IMR-90 (cell line): Measurements from ENCODE around the gene PLCD4. TPM values are rescaled to one million over a fixed set of nuclear protein-coding genes. Genes with fewer than 3 reads are reported as not detected.
A peak's percentile ranks its signal among the peaks of the same experiment; 100 is the strongest.

Source experiments
- ATAC-seq: fragments of 200-7000 bp; cut with Tn5 transposase; 2 replicates; pipeline ENCODE4 v1.9.1; 2020; ENCODE audit warnings: low read depth, mild to moderate bottlenecking, moderate library complexity
- BruUV-seq: library from RNA; stranded (reverse); fragments of 400-500 nt; replicated peaks from 2 replicates; lab custom pipeline; 2021; lab: Mats Ljungman, UMichigan
- CTCF ChIA-PET: fragments of 300-600 bp; formaldehyde crosslinking; extraction: SDS; loops from one replicate; lab custom pipeline; 2021; ENCODE audit warnings: antibody characterized with exemption; lab: Yijun Ruan, JAX
- POLR2A ChIA-PET: fragments of 300-600 bp; sonication (Branson Sonifier 250); formaldehyde crosslinking; loops from one replicate; lab custom pipeline; 2022; ENCODE audit warnings: antibody characterized with exemption; ENCODE audit not compliant: unreplicated experiment; lab: Charles Lee
- DNase-seq: peaks from one replicate; pipeline ENCODE4 v3.0.0; 2013
- H2AFZ ChIP-seq: replicated peaks from 2 replicates; pipeline ENCODE3; 2013; ENCODE audit warnings: low read length, mild to moderate bottlenecking; ENCODE audit not compliant: poor library complexity
- H2AK5ac ChIP-seq: 2 replicates; pipeline ENCODE4 v1.6.1; 2013; ENCODE audit warnings: low read depth, low read length, inconsistent platforms
- H2AK9ac ChIP-seq: replicated peaks from 2 replicates; pipeline ENCODE3; 2013; ENCODE audit warnings: mild to moderate bottlenecking, low read depth, low read length, moderate library complexity; ENCODE audit not compliant: poor library complexity
- H2BK120ac ChIP-seq: 2 replicates; pipeline ENCODE4 v1.6.1; 2013; ENCODE audit warnings: low read depth, low read length, inconsistent platforms
- H2BK15ac ChIP-seq: 3 replicates; pipeline ENCODE4 v1.6.1; 2013; ENCODE audit warnings: low read depth, low read length, inconsistent platforms
- H2BK20ac ChIP-seq: 2 replicates; pipeline ENCODE4 v1.6.1; 2013; ENCODE audit warnings: low read depth, mild to moderate bottlenecking, inconsistent platforms, low read length, moderate library complexity
- H2BK5ac ChIP-seq: 2 replicates; pipeline ENCODE4 v1.6.1; 2013; ENCODE audit warnings: mild to moderate bottlenecking, low read depth, low read length, inconsistent platforms; ENCODE audit not compliant: poor library complexity, severe bottlenecking
- H3K14ac ChIP-seq: replicated peaks from 2 replicates; pipeline ENCODE4 v1.6.1; 2013; ENCODE audit warnings: low read depth, low read length, inconsistent platforms
- H3K18ac ChIP-seq: 2 replicates; pipeline ENCODE4 v1.6.1; 2013; ENCODE audit warnings: low read depth, low read length, control low read depth
- H3K23ac ChIP-seq: 2 replicates; pipeline ENCODE4 v1.6.1; 2013; ENCODE audit warnings: low read depth, low read length, inconsistent platforms
- H3K27ac ChIP-seq: 2 replicates; pipeline ENCODE4 v1.5.1; 2013; ENCODE audit warnings: mild to moderate bottlenecking, control low read depth, low read length; ENCODE audit not compliant: insufficient read depth
- H3K27me3 ChIP-seq: 2 replicates; pipeline ENCODE4 v1.6.1; 2013; ENCODE audit warnings: low read length; ENCODE audit not compliant: control insufficient read depth, insufficient read depth
- H3K36me3 ChIP-seq: 2 replicates; pipeline ENCODE4 v1.6.1; 2013; ENCODE audit warnings: low read length, mixed read lengths; ENCODE audit not compliant: control insufficient read depth, insufficient read depth
- H3K4ac ChIP-seq: 2 replicates; pipeline ENCODE4 v1.6.1; 2013; ENCODE audit warnings: low read depth, low read length, inconsistent platforms
- H3K4me1 ChIP-seq: 2 replicates; pipeline ENCODE4 v1.6.1; 2013; ENCODE audit warnings: low read length, mixed read lengths; ENCODE audit not compliant: control insufficient read depth, insufficient read depth
- H3K4me2 ChIP-seq: 2 replicates; pipeline ENCODE4 v1.6.1; 2013; ENCODE audit warnings: low read depth, mild to moderate bottlenecking, control low read depth, low read length, moderate library complexity
- H3K4me3 ChIP-seq: 2 replicates; pipeline ENCODE4 v1.5.1; 2013; ENCODE audit warnings: low read depth, mild to moderate bottlenecking, control low read depth, low read length, moderate library complexity; ENCODE audit not compliant: insufficient read depth
- H3K56ac ChIP-seq: 2 replicates; pipeline ENCODE4 v1.6.1; 2013; ENCODE audit warnings: low read length, inconsistent platforms; ENCODE audit not compliant: insufficient read depth; ENCODE audit errors: extremely low read depth
- H3K79me1 ChIP-seq, 2 experiments: 2 replicates each; pipeline ENCODE4 v1.6.1; 2013; ENCODE audit warnings: low read length in 2 of 2, inconsistent platforms in 1 of 2, low read depth in 1 of 2
- H3K9ac ChIP-seq: 2 replicates; pipeline ENCODE4 v1.6.1; 2013; ENCODE audit warnings: low read depth, low read length, control low read depth
- H3K9me1 ChIP-seq: 2 replicates; pipeline ENCODE4 v1.6.1; 2013; ENCODE audit warnings: low read length, inconsistent platforms; ENCODE audit not compliant: insufficient read depth
- H3K9me3 ChIP-seq: 2 replicates; pipeline ENCODE4 v1.6.1; 2013; ENCODE audit warnings: low read length; ENCODE audit not compliant: control insufficient read depth, insufficient read depth
- H4K20me1 ChIP-seq: 2 replicates; pipeline ENCODE4 v1.6.1; 2013; ENCODE audit warnings: low read length, inconsistent platforms; ENCODE audit not compliant: insufficient read depth
- H4K5ac ChIP-seq: 2 replicates; pipeline ENCODE4 v1.6.1; 2013; ENCODE audit warnings: mild to moderate bottlenecking, low read depth, low read length, control low read depth
- H4K8ac ChIP-seq, 2 experiments: 2 replicates each; pipeline ENCODE4 v1.6.1; 2013; ENCODE audit warnings: low read depth in 2 of 2, low read length in 2 of 2, control low read depth in 1 of 2, inconsistent platforms in 1 of 2
- H4K91ac ChIP-seq: 2 replicates; pipeline ENCODE4 v1.6.1; 2013; ENCODE audit warnings: low read depth, low read length, inconsistent platforms; ENCODE audit not compliant: insufficient read depth
- BHLHE40 ChIP-seq: fragments of 150-350 bp; IDR thresholded peaks from 2 replicates; pipeline ENCODE4 v1.6.1; 2016; ENCODE audit warnings: mild to moderate bottlenecking, low read depth, low read length
- CEBPB ChIP-seq: IDR thresholded peaks from 2 replicates; pipeline ENCODE4 v1.6.1; 2012; ENCODE audit warnings: low read depth, low read length, improper control_type of control experiment
- CHD1 ChIP-seq: IDR thresholded peaks from 2 replicates; pipeline ENCODE4 v1.6.1; 2012; ENCODE audit warnings: low read depth, low read length, improper control_type of control experiment
- FOS ChIP-seq: fragments of 150-350 bp; IDR thresholded peaks from 2 replicates; pipeline ENCODE4 v1.6.1; 2016; ENCODE audit warnings: low read depth, low read length
- MAFK ChIP-seq: IDR thresholded peaks from 2 replicates; pipeline ENCODE4 v1.6.1; 2012; ENCODE audit warnings: low read depth, low read length, improper control_type of control experiment
- MAZ ChIP-seq: IDR thresholded peaks from 2 replicates; pipeline ENCODE4 v1.6.1; 2012; ENCODE audit warnings: low read depth, mild to moderate bottlenecking, low read length, improper control_type of control experiment, moderate library complexity, borderline replicate concordance
- MXI1 ChIP-seq: IDR thresholded peaks from 2 replicates; pipeline ENCODE4 v1.6.1; 2012; ENCODE audit warnings: low read depth, mild to moderate bottlenecking, low read length, moderate library complexity, borderline replicate concordance
- NFE2L2 ChIP-seq: fragments of 150-350 bp; IDR thresholded peaks from 2 replicates; pipeline ENCODE4 v1.6.1; 2016; ENCODE audit warnings: low read depth, mild to moderate bottlenecking, low read length
- POLR2A ChIP-seq: IDR thresholded peaks from 2 replicates; pipeline ENCODE4 v1.6.1; 2012; ENCODE audit warnings: mild to moderate bottlenecking, low read depth, low read length
- RAD21 ChIP-seq: IDR thresholded peaks from 2 replicates; pipeline ENCODE4 v1.6.1; 2012; ENCODE audit warnings: low read length, improper control_type of control experiment
- RCOR1 ChIP-seq: IDR thresholded peaks from 2 replicates; pipeline ENCODE4 v1.6.1; 2012; ENCODE audit warnings: mild to moderate bottlenecking, low read length, improper control_type of control experiment; ENCODE audit not compliant: insufficient replicate concordance
- RFX5 ChIP-seq: IDR thresholded peaks from 2 replicates; pipeline ENCODE4 v1.8.0; 2012; ENCODE audit warnings: low read depth, mild to moderate bottlenecking, low read length, moderate library complexity
- SMC3 ChIP-seq: fragments of 150-350 bp; IDR thresholded peaks from 2 replicates; pipeline ENCODE4 v1.6.1; 2016; ENCODE audit warnings: low read depth, mild to moderate bottlenecking, antibody characterized with exemption, low read length, moderate library complexity
- WGBS, 2 experiments: methylation state at CpG; one replicate each; pipeline versions ENCODE4 v1.1.5 to v1.1.7; 2013; ENCODE audit warnings: missing lambda C conversion rate in 2 of 2; ENCODE audit not compliant: insufficient read length in 1 of 2; ENCODE audit errors: extremely low coverage in 2 of 2; 5-methylcytosine and 5-hydroxymethylcytosine counted together
- dilution Hi-C: fragments of 300-500 bp; cut with HindIII; formaldehyde crosslinking; loops from one replicate; pipeline ENCODE4 v1.14.3; 2018; ENCODE audit warnings: low sequenced_read_pairs; ENCODE audit not compliant: unreplicated experiment
- in situ Hi-C: fragments of 300-500 bp; cut with MboI; formaldehyde crosslinking; loops from 3 replicates; pipeline ENCODE4 v1.14.3; 2019; ENCODE audit warnings: low sequenced_read_pairs, inconsistent platforms, mixed read lengths
- intact Hi-C: fragments of 100-400 bp; cut with micrococcal nuclease; formaldehyde crosslinking; loops from 2 replicates; pipeline ENCODE4 v1.10.0; 2022
- polyA plus RNA-seq, 3 experiments: library from polyadenylated mRNA; depleted of rRNA; stranded (reverse); fragments of >200 nt; gene quantifications; 2 replicates each; pipeline ENCODE4 v1.2.3, GENCODE V29; 2012; ENCODE audit warnings: low replicate concordance in 1 of 3
- total RNA-seq: library from RNA; depleted of rRNA; stranded (reverse); fragments of >200 nt; gene quantifications from 2 replicates; pipeline ENCODE4 v1.2.3, GENCODE V29; 2012
- TF ChIP-seq, protein P1 (sequence below): fragments of 150-350 bp; IDR thresholded peaks from 2 replicates; pipeline ENCODE4 v1.6.1; 2017; ENCODE audit warnings: mild to moderate bottlenecking, antibody characterized with exemption, low read length, low read depth
- TF ChIP-seq, protein P2 (sequence below): fragments of 150-350 bp; IDR thresholded peaks from 2 replicates; pipeline ENCODE4 v1.6.1; 2016; ENCODE audit warnings: low read depth, mild to moderate bottlenecking, low read length, moderate library complexity, borderline replicate concordance

PLCD4 gene
- total and polyA plus RNA-seq, 2 of the 4 experiments (the other 2 are of a cell fraction) = 1.9 to 2.0 TPM

DNA sequence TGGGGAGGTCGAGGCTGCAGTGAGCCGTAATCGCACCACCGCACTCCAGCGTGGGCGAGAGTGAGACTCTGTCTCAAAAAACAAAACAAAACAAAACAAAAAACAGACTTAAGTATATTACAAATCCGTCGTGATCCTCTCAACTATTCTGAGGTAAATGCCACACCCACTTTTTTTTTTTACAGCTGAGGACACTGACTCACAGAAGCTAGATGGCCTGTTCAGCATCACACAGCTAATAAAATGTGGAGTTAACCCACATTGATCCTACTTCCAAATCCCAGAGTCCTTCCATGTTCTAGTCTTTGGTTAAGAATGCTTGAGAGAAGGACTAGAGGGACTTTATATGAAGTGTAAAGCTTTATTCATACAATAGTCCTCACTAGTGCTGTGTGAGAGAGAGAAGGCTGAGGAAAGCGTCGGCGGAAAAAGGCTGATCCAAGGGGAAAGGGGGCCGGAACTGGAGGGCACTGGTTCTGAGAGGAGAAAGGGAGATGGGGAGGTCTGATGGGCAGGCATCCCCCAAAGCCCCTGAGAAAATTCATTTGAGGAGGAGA lies 63.5 kb downstream of the PLCD4 start:
- Histone ChIP-seq H3K9me3 (no peaks in the 10 kb centered on the region), H2AK9ac (peak overlapping the region; percentile 74), H3K4me3 (peak overlapping the region; percentile 75), H3K9ac (peak overlapping the region; percentile 87), H3K27me3 (no peaks in the 10 kb centered on the region), H2BK20ac (no peak overlapping the region), H3K4ac (peak overlapping the region; percentile 76), H3K9me1 (no peaks in the 10 kb centered on the region), H3K23ac (0 out of 2 replicates have a peak overlapping the region, but pooled peaks have one; percentile 18), H3K27ac (peak overlapping the region; percentile 81), H4K20me1 (peaks cover 13% of the 10 kb centered on the region; the same call in 1 of the 2 replicates), H3K79me1 (peaks cover 39% of the 10 kb centered on the region in 2 experiments), H3K4me1 (peaks cover 2% of the 10 kb centered on the region; the same call in 1 of the 2 replicates), H3K18ac (no peak overlapping the region), H3K14ac (peak overlapping the region; percentile 85; the same call in 1 of the 2 replicates), H4K91ac (peak overlapping the region; percentile 19; the same call in 1 of the 2 replicates), H4K8ac (peak overlapping the region; percentile 70 to 95), H3K36me3 (peaks cover 18% of the 10 kb centered on the region), H4K5ac (peak overlapping the region; percentile 72), H2AK5ac (peak overlapping the region; percentile 62), H3K56ac (no peak overlapping the region), H2BK120ac (no peak overlapping the region), H3K4me2 (peak overlapping the region; percentile 76), H2BK15ac (no peak overlapping the region), H2BK5ac (peak overlapping the region; percentile 56), H2AFZ (peak overlapping the region; percentile 96)
- in situ Hi-C loops = no loop called here
- BruUV-seq = TSS peak; percentile 57
- ChIA-PET CTCF (interaction anchor here (2.8 kb wide), 1 partner anchor 16 kb away, joined by 7 read pairs; no protein-coding TSS in a partner anchor), POLR2A (no interaction called here)
- DNase-seq = peak; percentile 20
- ATAC-seq = no peak; the same call in 1 of the 2 replicates
- dilution Hi-C loops = no loop called here
- 81% methylated on average over 5 of the region's 12 CpGs; no CpG with 5 or more reads in 1 of the 2 experiments for WGBS, 2 experiments
- intact Hi-C loops = no loop called here
- TF ChIP-seq CEBPB (no peak), MXI1 (no peak), NFE2L2 (no peak), POLR2A (no peak), FOS (no peak), MAFK (no peak), RAD21 (no peak), MAZ (no peak), SMC3 (no peak), RCOR1 (no peak), CHD1 (no peak), BHLHE40 (no peak), RFX5 (no peak)
- TF ChIP-seq, protein P1, sequence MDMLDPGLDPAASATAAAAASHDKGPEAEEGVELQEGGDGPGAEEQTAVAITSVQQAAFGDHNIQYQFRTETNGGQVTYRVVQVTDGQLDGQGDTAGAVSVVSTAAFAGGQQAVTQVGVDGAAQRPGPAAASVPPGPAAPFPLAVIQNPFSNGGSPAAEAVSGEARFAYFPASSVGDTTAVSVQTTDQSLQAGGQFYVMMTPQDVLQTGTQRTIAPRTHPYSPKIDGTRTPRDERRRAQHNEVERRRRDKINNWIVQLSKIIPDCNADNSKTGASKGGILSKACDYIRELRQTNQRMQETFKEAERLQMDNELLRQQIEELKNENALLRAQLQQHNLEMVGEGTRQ = no peak
- TF ChIP-seq, protein P2, sequence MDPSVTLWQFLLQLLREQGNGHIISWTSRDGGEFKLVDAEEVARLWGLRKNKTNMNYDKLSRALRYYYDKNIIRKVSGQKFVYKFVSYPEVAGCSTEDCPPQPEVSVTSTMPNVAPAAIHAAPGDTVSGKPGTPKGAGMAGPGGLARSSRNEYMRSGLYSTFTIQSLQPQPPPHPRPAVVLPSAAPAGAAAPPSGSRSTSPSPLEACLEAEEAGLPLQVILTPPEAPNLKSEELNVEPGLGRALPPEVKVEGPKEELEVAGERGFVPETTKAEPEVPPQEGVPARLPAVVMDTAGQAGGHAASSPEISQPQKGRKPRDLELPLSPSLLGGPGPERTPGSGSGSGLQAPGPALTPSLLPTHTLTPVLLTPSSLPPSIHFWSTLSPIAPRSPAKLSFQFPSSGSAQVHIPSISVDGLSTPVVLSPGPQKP = no peak
